Measurements from ENCODE around the gene ID3. TPM values are rescaled to one million over a fixed set of nuclear protein-coding genes. Genes with fewer than 3 reads are reported as not detected.

ID3 gene
- total RNA-seq, 1 experiment from 2014 or later: 39.6 TPM

DNA sequence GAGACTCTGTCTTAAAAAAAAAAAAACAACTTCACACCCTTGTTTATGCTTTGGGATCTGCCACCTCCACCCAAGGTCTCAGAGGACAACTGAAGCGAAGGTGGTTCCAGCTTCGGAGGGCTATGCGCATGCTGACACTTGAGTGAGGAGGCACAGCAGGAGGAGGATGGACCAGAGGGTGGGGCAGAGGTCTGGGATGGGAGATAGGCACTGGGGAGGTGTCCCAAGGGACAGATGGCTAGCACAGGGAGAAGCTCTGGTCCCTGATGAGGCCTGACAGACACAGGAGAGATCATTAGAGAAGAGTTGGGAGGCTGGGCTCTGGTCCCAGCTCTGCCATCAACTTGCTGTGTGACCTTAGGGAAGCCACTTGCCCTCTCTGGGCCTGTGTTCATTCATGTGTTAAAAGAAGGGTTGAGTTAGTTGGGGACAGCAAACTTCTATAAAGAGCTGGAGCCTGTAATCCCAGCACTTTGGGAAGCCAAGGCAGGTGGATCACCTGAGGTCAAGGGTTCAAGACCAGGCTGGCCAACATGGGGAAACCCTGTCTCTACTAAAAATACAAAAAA, 45.1 kb downstream of the ID3 start:
- ATAC-seq: no peak
- Histone ChIP-seq H3K27ac (ENCODE audit: low read length) (no peak overlapping the region), H3K36me3 (ENCODE audit: control insufficient read depth, insufficient read depth, low read length) (no peaks in the 10 kb centered on the region), H3K4me3 (ENCODE audit: low read depth in 2 of 2, low read length in 2 of 2) (no peak overlapping the region), H3K27me3 (ENCODE audit: control insufficient read depth, insufficient read depth, low read length) (no peaks in the 10 kb centered on the region), H3K4me1 (ENCODE audit: control insufficient read depth, insufficient read depth, low read length) (no peaks in the 10 kb centered on the region), H3K9me3 (ENCODE audit: control insufficient read depth, insufficient read depth, low read depth, low read length) (no peaks in the 10 kb centered on the region)
- no peak for TF ChIP-seq POLR2AphosphoS5 (IDR thresholded peaks at IDR 0.05; ENCODE audit: low read depth, low read length)
- TF ChIP-seq TCF7L2 (IDR thresholded peaks at IDR 0.05; ENCODE audit: low read depth, low read length): no peak
- TF ChIP-seq, protein P1, sequence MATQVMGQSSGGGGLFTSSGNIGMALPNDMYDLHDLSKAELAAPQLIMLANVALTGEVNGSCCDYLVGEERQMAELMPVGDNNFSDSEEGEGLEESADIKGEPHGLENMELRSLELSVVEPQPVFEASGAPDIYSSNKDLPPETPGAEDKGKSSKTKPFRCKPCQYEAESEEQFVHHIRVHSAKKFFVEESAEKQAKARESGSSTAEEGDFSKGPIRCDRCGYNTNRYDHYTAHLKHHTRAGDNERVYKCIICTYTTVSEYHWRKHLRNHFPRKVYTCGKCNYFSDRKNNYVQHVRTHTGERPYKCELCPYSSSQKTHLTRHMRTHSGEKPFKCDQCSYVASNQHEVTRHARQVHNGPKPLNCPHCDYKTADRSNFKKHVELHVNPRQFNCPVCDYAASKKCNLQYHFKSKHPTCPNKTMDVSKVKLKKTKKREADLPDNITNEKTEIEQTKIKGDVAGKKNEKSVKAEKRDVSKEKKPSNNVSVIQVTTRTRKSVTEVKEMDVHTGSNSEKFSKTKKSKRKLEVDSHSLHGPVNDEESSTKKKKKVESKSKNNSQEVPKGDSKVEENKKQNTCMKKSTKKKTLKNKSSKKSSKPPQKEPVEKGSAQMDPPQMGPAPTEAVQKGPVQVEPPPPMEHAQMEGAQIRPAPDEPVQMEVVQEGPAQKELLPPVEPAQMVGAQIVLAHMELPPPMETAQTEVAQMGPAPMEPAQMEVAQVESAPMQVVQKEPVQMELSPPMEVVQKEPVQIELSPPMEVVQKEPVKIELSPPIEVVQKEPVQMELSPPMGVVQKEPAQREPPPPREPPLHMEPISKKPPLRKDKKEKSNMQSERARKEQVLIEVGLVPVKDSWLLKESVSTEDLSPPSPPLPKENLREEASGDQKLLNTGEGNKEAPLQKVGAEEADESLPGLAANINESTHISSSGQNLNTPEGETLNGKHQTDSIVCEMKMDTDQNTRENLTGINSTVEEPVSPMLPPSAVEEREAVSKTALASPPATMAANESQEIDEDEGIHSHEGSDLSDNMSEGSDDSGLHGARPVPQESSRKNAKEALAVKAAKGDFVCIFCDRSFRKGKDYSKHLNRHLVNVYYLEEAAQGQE (IDR thresholded peaks at IDR 0.05; ENCODE audit: insufficient read depth in 1 of 2, low read depth in 2 of 2, low read length in 1 of 2): no peak
- TF ChIP-seq SIN3A (IDR thresholded peaks at IDR 0.05; ENCODE audit: borderline replicate concordance, insufficient read depth, low read depth, low read length): no peak
- TF ChIP-seq, protein P2, sequence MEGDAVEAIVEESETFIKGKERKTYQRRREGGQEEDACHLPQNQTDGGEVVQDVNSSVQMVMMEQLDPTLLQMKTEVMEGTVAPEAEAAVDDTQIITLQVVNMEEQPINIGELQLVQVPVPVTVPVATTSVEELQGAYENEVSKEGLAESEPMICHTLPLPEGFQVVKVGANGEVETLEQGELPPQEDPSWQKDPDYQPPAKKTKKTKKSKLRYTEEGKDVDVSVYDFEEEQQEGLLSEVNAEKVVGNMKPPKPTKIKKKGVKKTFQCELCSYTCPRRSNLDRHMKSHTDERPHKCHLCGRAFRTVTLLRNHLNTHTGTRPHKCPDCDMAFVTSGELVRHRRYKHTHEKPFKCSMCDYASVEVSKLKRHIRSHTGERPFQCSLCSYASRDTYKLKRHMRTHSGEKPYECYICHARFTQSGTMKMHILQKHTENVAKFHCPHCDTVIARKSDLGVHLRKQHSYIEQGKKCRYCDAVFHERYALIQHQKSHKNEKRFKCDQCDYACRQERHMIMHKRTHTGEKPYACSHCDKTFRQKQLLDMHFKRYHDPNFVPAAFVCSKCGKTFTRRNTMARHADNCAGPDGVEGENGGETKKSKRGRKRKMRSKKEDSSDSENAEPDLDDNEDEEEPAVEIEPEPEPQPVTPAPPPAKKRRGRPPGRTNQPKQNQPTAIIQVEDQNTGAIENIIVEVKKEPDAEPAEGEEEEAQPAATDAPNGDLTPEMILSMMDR (IDR thresholded peaks at IDR 0.05): no peak
- no TSS peak for BruUV-seq (replicated peaks)
- DNase-seq (ENCODE audit: low read depth, low spot score): no peak
- in situ Hi-C loops (cut with HindIII; ENCODE audit: low pct_unique_long_range_greater_than_20kb, low sequenced_read_pairs): no loop called here
- ChIA-PET CTCF (interaction anchor here (0.7 kb wide), 3 partner anchors 120 to 1528 kb away, joined by 3 to 8 read pairs (median 6); no protein-coding TSS in a partner anchor), POLR2A (no interaction called here)
- intact Hi-C loops (cut with micrococcal nuclease; ENCODE audit: unreplicated experiment): no loop called here

DNA sequence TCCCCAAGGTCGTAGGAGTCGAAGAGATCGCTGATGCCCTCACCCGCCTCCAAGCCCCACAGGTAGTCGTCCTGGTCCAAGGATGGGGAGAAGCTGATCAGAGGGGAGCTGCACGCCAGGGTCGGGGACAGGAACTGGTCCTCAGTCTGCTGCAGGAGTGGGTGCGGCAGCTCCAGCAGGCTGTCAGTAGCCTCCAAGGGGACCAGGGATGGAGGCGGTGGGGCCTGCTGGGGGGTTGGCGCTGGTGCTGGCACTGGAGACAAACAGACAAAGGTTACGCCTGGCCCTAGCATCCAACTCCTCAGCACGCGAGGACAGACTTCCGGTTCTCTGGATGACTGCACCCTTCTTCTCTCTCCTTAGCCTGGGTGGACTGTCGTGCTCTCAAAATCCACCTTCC, 49.4 kb downstream of the ID3 start:
- DNase-seq (ENCODE audit: low read depth, low spot score) (no peak), ATAC-seq (no peak)
- CTCF ChIA-PET: no interaction called here
- Histone ChIP-seq H3K4me1 (ENCODE audit: control insufficient read depth, insufficient read depth, low read length) (no peaks in the 10 kb centered on the region), H3K27ac (ENCODE audit: low read length) (no peak overlapping the region), H3K9me3 (ENCODE audit: control insufficient read depth, insufficient read depth, low read depth, low read length) (no peaks in the 10 kb centered on the region), H3K27me3 (ENCODE audit: control insufficient read depth, insufficient read depth, low read length) (no peaks in the 10 kb centered on the region), H3K36me3 (ENCODE audit: control insufficient read depth, insufficient read depth, low read length) (no peaks in the 10 kb centered on the region), H3K4me3 (ENCODE audit: low read depth in 2 of 2, low read length in 2 of 2) (no peak overlapping the region)
- BruUV-seq (replicated peaks): no TSS peak
- in situ Hi-C loops (cut with HindIII; ENCODE audit: low pct_unique_long_range_greater_than_20kb, low sequenced_read_pairs) (no loop called here), intact Hi-C loops (cut with micrococcal nuclease; ENCODE audit: unreplicated experiment) (no loop called here)
- POLR2A ChIA-PET: no interaction called here
- TF ChIP-seq SIN3A (IDR thresholded peaks at IDR 0.05; ENCODE audit: borderline replicate concordance, insufficient read depth, low read depth, low read length) (no peak), POLR2AphosphoS5 (IDR thresholded peaks at IDR 0.05; ENCODE audit: low read depth, low read length) (no peak), TCF7L2 (IDR thresholded peaks at IDR 0.05; ENCODE audit: low read depth, low read length) (no peak)
- TF ChIP-seq, protein P1 (IDR thresholded peaks at IDR 0.05; ENCODE audit: insufficient read depth in 1 of 2, low read depth in 2 of 2, low read length in 1 of 2): no peak
- TF ChIP-seq, protein P2 (IDR thresholded peaks at IDR 0.05): no peak

Measured in Panc1 (cell line).